HG02759 (cell line): ENCODE data around the gene SHBG.
"Not testable (repeated sequence)": the region's sequence is repeated elsewhere in the genome, so short reads cannot be mapped to it uniquely, and the experiment has no call there.

Experiments used
- ATAC-seq: cut with Tn5 transposase; IDR thresholded peaks from one replicate; pipeline ENCODE4 v1.9.1; 2021; ENCODE audit warnings: mild to moderate bottlenecking, moderate library complexity; ENCODE audit not compliant: unreplicated experiment

Gene SHBG

GRCh38 chr17:7611635-7612293 lies 18.2 kb upstream of the SHBG start:
- ATAC-seq, result no peak

- ATAC-seq, result no peak
Measured at GRCh38 chr17:7612294-7612640, 17.7 kb upstream of the SHBG start.

- ATAC-seq, result no peak
Measured at GRCh38 chr17:7613769-7614424, 16.0 kb upstream of the SHBG start.

GRCh38 chr17:7614425-7615264 lies 15.3 kb upstream of the SHBG start, which contains the start of gene FXR2:
Gene FXR2, minus strand, starts transcription at chr17:7614897. Its CDS starts 365 bp downstream, at chr17:7614532.
- ATAC-seq, result peak; percentile 84

GRCh38 chr17:7615265-7615747 lies 14.6 kb upstream of the SHBG start:
- no peak for ATAC-seq

- ATAC-seq, result no peak
Measured at GRCh38 chr17:7618608-7619007, 11.3 kb upstream of the SHBG start.

GRCh38 chr17:7620835-7621234 lies 9.1 kb upstream of the SHBG start:
- ATAC-seq, result no peak

GRCh38 chr17:7623661-7624060 lies 6.3 kb upstream of the SHBG start:
- ATAC-seq, result no peak

GRCh38 chr17:7625749-7626148 lies 4.2 kb upstream of the SHBG start:
- ATAC-seq, result not testable (repeated sequence)

GRCh38 chr17:7626307-7626706 lies 3.6 kb upstream of the SHBG start:
- no peak for ATAC-seq

- ATAC-seq, result peak; percentile 4
Measured at GRCh38 chr17:7626956-7627249, 3.0 kb upstream of the SHBG start.

GRCh38 chr17:7627250-7628121 lies 2.4 kb upstream of the SHBG start, which contains the start of gene SAT2:
Gene SAT2, minus strand, starts transcription at chr17:7627821. Its CDS starts 186 bp downstream, at chr17:7627635.
- peak; percentile 83 for ATAC-seq

- ATAC-seq, result no peak
Measured at GRCh38 chr17:7631398-7632380, 1.8 kb downstream of the SHBG start.

GRCh38 chr17:7632492-7632894 lies 2.6 kb downstream of the SHBG start:
- ATAC-seq, result no peak

- no peak for ATAC-seq
Measured at GRCh38 chr17:7633093-7633492, 3.2 kb downstream of the SHBG start.

GRCh38 chr17:7634384-7634783 lies 4.4 kb downstream of the SHBG start:
- no peak for ATAC-seq

- no peak for ATAC-seq
Measured at GRCh38 chr17:7636163-7636562, 6.2 kb downstream of the SHBG start.

GRCh38 chr17:7640783-7641182 lies 10.8 kb downstream of the SHBG start:
- ATAC-seq, result no peak

GRCh38 chr17:7641635-7642034 lies 11.7 kb downstream of the SHBG start:
- not testable (repeated sequence) for ATAC-seq

- ATAC-seq, result no peak
Measured at GRCh38 chr17:7644775-7645174, 14.8 kb downstream of the SHBG start.
